Astrocyte (in vitro differentiated cells and primary cell): ENCODE results near the gene ACOX3.

Source experiments
- CTCF ChIP-seq: IDR thresholded peaks from 2 replicates; pipeline ENCODE4 v1.5.1; 2011; ENCODE audit warnings: low read depth, mild to moderate bottlenecking, inconsistent platforms, low read length, moderate library complexity; ENCODE audit not compliant: insufficient read depth
- EZH2 ChIP-seq: IDR thresholded peaks from 2 replicates; pipeline ENCODE4 v1.6.1; 2012; ENCODE audit warnings: mild to moderate bottlenecking, low read length, inconsistent platforms; ENCODE audit not compliant: insufficient read depth

GRCh38 chr4:8383451-8384160, 56.9 kb downstream of the ACOX3 start:
- TF ChIP-seq CTCF: no peak
- no peak for TF ChIP-seq EZH2
